H1 (cell line): ENCODE data around the gene CLIC1. TPM values are rescaled to one million over a fixed set of nuclear protein-coding genes. Genes with fewer than 3 reads are reported as not detected.

Source experiments
- ATF2 ChIP-seq: IDR thresholded peaks from 2 replicates; pipeline ENCODE4 v1.6.1; 2012; ENCODE audit warnings: low read length, inconsistent platforms
- CREB1 ChIP-seq: IDR thresholded peaks from 2 replicates; pipeline ENCODE4 v1.6.1; 2012; ENCODE audit warnings: inconsistent platforms
- GTF2F1 ChIP-seq: IDR thresholded peaks from 2 replicates; pipeline ENCODE4 v1.6.1; 2012; ENCODE audit warnings: low read depth, low read length, improper control_type of control experiment, borderline replicate concordance
- MAFK ChIP-seq: IDR thresholded peaks from 2 replicates; pipeline ENCODE4 v1.6.1; 2012; ENCODE audit warnings: low read depth, mild to moderate bottlenecking, improper control_type of control experiment, low read length
- RBBP5 ChIP-seq: IDR thresholded peaks from 2 replicates; pipeline ENCODE4 v1.7.1; 2012; ENCODE audit warnings: low read depth, mild to moderate bottlenecking, inconsistent platforms, low read length, moderate library complexity, borderline replicate concordance
- TAF1 ChIP-seq: IDR thresholded peaks from 2 replicates; pipeline ENCODE4 v1.6.1; 2011; ENCODE audit warnings: mild to moderate bottlenecking, low read depth, low read length
- polyA plus RNA-seq, 7 experiments: library from polyadenylated mRNA; depleted of rRNA in 3 of 7; stranded (reverse) in 5 of 7; unstranded in 2 of 7; fragments of >200 nt in 5 of 7; fragments of 200-250 nt in 2 of 7; gene quantifications; 1 replicate in 5 of 7; 2 replicates in 1 of 7; 4 replicates in 1 of 7; pipeline versions ENCODE4 v1.2.1 to v1.2.3, GENCODE V29; 2011 to 2013; ENCODE audit warnings: missing spikeins in 2 of 7, mixed read lengths in 2 of 7
- total RNA-seq: library from RNA; stranded (reverse); fragmentation: NEBNext Ultra II Directional; extraction: Animal tissue kit (Norgen Biotek cat#: 25700); gene quantifications from 2 replicates; pipeline ENCODE4 v1.2.1, GENCODE V29; 2021

The CLIC1 gene
- total and polyA plus RNA-seq, 2 of the 8 experiments (the other 6 are each of a cell fraction or from before 2014, with no cell fraction given), result 250 to 277 TPM

GRCh38 chr6:31702405-31702818 is 33.9 kb downstream of the CLIC1 start (continued):
- TF ChIP-seq TAF1 (no peak; the same call in 1 of the 2 replicates), MAFK (no peak), ATF2 (no peak), RBBP5 (no peak), CREB1 (no peak), GTF2F1 (no peak)
